GM19395 (cell line): ENCODE results near the gene SLC22A12.

ENCODE experiments used
- ATAC-seq: cut with Tn5 transposase; IDR thresholded peaks from one replicate; pipeline ENCODE4 v1.9.1; 2021; ENCODE audit warnings: mild to moderate bottlenecking, moderate library complexity; ENCODE audit not compliant: unreplicated experiment

The SLC22A12 gene

DNA sequence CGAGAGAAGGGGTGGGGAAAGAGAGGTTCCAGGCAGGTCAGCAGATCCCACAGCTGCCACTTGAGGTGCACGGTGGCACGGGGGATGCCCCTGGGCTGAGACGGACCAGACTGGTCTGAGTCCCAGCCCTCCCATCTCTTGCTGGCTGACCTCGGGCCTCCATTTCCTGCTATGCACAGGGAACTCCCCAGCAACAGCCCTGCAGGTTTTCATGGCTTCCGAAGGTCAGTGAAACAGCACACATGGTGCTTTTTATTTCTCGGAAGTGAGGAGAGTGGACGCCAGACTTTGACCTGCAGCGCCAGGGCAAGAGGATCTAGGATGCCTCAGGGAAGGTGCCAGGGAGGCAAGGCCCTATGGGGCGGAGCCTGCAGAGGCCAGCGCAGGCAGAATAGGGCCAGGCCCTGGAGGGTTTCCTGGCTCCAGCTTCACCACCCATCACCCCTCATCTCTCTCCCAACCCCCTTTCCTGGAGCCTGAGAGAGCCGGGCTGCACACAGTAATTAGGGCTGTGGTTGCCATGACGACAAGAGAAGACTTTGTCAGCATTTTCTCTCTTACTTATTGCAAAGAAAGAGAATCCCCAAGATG is 29.5 kb downstream of the SLC22A12 start:
- ATAC-seq: no peak

DNA sequence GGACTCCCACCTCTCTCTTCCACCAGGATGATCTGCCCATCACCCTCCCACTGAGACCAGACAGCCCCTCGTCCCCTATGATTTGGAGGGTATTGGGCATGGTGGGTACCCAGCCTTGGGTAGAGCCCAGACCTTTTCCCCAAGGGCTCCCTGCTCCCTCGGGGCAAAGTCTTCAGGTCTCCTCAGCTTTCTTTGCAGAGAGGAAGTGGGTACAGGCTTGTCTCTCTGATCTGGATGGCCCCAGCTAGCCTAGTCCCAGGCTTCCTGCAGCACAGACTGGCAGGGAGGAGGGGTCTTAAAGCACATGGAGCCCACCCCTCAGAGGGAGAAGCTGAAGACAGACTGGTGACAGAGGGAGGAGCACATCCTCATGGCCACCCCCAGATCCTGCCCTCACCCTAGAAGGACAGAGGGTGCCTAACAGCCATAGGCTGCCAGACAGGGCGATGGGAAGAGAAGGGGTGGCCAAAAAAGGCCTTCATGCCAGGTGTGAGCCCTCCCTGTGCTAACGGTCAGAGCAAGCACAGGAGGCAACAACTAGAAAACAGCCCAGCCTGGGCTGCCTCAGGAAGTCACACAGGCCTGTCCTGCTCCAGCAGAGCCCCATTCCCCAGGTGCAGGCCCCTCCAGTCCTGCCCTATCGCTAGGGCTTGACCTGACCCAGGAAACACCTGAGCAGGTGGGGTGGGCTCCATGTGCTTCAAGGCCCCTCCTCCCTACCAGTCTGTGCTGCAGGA is 30.4 kb downstream of the SLC22A12 start:
- ATAC-seq: no peak

DNA sequence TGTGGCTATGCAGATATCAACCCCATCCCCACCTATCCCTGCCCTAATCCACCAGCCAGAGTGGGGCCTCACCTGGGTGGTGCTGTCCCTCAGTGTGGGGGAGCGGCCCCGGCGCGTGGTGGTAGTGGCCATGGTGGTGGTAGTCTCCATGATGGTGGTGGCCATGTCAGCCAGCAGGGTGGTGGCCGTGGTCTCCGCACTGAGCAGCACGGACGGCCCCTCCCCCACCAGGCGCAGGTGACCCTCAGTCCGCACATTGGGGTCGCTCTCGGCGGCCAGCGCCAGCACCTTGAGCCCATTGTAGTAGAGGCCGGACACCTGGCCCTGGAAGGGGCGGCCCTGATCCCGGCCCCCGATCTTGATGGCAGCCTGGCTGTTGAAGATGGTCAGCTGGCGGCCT is 31.7 kb downstream of the SLC22A12 start:
- ATAC-seq: no peak

DNA sequence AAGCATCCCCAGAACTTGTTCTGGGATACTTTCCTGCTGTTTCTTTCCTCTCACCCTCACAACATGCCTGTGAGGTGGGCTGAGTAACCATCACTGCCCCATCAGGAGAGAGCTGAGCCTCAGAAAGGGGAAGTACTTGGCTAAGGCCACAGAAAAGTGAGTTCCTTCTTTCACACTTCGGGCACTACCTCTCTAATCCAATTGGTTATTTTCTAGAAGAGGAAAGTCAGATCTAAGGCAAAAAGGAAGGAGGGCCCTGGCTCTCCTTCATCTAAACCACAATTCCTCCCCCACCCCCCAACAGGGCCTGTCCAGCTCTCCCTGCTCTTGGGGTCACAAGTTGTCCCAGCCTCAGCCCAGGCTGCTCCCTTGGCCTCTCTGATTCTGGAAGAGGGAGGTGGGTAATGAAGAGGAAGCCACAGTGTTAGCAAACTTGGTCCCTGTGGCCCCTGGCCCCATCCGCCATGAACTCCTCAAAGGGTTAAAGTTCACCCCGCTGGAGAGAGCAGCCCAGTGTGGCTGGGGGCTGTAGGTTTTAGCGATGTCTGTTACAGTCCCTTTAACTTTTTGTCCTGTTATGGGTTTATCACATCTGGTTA is 34.0 kb downstream of the SLC22A12 start:
- ATAC-seq: no peak

DNA sequence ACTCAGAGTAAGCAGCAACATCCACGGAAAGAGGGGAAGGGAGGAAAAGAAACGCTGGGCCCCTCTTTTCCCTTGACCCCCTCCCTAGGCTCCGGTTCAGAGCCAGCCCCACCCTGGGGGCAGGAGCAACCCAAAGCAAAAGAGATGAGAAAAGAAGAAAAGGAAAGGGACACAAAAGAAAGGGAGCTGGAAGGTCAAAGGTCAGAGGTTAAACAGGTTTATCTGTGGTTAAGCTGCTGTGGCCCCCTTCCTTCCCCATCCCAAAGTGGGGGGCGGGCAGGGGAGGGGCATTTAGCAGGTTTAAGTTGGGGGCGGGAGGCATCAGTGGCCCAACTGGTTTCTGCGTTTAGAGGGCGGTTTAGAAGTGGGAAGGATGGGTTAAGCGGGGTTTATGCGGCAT is 35.6 kb downstream of the SLC22A12 start:
- no peak for ATAC-seq

DNA sequence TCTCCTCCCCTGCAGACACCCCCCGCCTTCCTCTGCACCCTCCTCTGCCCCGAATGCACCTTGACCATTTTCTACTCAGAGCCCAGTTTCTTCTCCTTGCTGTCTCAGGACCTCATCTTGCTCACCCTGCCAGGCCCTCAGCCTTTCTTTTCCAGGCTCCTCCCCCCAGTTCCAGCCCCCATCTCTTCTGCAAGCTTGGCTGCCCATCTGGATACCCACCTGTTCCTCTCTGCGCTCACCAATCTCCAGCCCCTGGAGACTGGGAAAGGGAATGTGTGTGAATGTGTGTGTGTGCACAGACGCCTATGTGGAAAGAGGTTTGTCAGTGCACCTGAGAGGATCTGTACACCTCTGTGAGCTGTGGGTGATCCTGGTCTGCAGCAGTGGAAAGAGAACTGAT is 36.4 kb downstream of the SLC22A12 start:
- no peak for ATAC-seq

DNA sequence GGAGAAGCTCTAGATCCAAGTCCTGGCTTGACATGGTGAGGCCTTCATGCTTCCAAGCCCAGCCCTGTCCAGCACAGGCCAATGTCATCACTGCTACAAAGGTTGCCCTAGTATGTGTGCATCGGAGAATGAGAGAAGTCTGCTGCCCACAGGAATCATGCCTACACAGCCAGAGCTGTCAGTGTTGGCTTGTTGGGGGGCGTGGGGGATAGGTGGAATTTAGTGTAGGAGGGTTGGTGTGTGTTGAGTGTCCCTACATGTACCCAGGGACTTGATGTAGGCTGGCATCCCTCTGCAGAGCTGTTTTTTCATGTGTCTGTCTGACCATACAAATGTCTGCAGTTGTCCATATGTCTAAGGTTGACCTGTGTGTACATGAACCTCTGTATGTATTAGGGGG is 37.6 kb downstream of the SLC22A12 start:
- ATAC-seq: no peak

DNA sequence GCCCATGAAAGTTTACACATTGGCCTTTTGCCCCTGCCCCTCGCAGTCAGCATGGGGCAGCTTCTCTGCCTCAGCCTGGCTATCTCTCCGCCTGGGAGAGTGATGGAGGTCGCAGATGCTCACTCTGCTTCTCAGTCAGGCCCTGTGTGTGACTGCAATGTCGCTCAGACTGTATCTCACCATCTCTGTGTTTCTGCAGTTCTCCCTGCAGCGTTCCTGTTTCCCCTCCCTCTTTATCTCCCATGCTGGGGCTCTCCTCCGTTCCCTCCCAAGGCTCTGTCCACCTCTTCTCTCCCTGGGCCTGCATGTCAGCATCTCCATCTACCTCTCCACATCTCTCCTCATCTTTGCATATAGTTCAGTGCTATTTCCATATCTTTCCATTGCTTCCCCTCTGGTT is 38.1 kb downstream of the SLC22A12 start:
- no peak for ATAC-seq

DNA sequence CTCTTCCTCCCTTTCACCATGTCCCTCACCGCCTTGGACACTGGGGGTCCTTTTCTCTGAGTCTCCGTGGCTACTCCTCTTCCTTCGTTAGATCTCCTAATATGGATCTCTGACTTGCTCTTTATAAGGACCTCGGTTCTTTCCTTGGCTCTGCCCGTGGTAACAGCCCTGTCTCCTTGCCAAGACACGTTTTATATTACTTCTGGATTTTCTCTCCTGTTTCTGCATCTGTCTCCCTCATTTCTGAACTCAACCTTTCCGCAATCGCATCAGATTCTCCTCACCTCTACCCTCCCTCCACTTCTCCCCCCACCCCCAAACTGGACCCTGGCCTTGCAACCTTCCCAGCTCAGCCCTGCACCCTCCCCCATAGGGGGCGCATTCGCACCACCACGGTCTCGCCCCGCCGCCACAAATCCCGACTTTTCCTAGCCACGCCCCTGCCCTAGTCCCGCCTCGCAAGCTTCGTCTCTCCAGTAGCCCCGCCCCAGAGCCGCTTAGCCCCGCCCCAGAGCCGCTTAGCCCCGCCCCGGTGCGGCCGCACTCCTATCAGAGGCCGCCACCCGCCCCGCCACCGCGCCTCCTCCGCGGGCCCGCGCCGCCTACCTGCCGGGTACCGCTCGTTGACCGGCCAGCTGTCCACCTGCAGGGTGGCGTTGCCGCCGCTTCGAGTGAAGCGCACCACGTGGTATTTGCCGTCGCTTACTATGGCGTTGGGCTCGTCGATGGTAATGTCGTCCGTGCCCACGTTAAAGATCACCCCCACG is 39.0 kb downstream of the SLC22A12 start:
- ATAC-seq: no peak

DNA sequence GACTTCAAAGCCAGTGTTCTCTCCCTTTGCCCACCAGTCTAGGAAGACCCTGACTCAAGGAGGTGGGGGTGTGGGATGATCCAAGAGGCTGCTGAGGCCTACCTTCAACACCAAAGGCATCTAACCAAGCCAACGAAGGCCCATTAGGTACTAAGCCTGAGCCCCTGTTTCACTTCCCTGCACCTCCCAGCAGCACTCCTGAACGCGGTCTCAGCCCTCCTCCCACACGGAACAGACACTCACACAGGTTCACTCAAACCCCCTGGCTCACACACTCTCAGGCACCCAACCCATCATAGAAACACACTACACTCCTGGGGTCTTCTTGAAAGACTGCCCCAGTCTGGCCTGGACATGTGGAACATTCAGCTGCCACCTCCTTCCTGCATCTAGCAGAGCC is 40.7 kb downstream of the SLC22A12 start:
- no peak for ATAC-seq

DNA sequence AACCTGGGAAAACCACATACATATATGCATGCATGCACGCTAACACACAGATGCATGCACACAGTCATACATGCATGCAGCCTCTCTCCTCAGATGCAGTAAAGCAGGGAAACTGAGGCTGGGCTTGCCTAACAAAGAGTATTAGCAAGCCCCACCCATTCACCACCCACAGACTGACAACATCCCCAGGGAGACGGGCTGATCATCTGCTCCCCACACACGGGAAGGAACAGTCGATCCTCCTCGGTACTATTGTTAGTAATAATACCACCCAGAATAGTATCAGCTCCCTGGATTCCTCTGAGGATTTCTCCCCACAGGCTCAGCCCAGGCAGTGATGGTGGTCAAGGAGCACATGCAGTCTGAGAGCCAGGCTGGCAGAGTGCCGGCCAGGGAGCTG is 41.2 kb downstream of the SLC22A12 start:
- ATAC-seq: no peak

DNA sequence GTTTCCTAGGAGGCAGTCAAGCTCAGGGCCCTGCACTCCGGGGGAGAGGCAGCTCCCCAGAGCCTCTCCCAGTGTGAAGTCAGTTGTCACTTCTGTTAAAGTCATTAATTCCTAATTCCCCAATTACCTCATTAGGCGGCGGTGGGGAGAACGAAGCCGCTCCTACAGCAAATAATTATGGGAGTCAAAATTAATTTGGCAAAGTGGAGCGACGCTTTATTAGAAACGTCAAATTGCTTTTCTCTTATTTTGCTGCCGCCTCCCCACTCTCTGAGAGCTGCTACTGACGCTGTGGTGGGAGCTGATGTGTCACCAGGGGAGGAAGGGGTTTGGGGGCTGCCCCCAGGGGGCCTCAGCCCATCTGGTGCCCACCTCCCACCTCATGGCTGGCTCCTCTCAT is 41.6 kb downstream of the SLC22A12 start:
- no peak for ATAC-seq

DNA sequence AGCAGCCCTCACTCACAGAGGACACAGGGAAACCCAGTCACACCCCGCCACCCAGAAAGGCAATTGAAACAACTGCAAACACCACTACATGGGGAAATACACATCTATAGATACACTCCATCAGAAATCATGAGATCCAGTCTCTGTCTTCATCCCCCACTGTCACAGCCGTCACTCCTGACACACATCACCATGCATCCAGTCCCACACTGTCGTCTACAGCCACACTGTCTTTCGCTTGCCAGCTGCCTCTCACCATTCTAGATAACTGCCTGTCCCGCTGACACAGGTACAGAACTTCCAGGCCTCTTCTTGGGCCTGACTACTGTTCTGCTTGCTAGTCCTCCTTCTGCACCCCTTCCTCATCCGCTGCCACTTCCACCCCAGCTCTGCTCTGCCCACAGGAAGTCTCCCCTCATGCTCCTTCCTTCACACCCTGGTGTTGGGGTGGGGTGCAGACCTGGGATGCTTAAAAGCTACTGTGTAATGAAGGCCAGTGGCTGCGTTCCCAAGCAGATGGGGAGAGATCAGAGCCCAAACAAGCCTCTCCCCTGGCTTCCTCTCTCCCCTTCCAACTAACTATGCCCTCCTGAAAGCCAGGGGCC is 42.6 kb downstream of the SLC22A12 start:
- ATAC-seq: no peak

DNA sequence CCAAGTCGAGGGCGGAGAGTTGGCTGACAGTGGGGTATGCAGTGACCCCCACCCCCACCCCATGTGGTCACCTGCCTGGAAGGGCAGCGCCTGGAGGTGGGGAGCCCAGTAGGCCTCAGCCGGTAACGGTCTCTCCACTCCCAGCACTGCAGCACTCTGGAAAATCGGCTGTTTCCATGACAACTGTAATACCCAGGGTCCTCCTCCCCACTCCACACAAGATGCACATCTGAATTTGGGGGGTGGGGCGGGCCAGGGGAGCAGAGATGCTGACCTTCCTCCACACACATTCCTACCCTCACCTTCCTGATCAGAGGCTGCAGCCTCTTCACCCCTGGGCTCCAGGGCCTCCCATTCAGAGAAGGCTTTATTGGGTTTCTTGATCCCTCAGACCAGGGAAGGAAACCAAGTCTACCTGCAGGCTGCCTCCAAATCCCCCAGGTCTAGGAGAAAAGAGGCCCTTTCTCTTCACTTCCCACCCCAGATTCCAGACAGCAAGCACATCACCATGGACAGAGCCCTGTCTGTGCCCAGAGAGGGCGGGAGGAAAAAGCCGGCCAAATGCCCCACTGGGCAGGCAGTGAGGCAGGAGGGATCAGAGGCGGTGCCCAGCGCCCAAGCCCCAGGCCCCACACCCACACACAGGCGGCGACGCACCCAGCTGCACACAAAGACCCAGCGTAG is 46.5 kb downstream of the SLC22A12 start:
- ATAC-seq: no peak

DNA sequence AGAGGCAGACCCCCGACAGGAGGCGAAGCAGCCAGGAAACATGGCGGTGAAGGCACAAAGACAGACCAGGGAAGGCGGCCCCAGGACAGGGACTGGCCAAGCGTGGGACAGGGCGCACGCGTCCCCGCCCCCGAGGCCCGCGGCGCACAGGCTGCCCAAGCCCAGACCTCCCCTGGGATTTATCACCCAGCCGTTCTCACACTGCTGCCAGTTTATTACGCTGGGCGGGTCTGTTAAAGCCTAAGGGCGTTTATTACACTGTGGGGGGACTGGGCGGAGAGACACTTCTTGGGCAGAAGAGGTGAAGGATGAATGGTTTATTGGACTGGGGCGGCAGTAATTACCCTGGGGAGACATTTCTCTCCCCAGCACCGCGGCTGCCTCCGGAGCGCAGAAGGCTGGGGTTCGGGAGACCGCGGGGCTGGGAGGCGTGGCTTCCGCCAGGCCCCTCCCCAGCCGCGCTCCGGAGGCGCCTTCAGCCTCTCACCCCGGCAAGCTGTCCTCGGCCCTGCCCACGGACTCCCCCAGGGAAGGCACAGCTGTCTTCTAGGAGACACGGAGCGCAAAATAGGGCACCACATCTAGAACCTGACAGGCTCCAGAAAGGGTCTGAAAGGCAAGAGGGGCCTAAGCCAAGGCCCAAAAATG is 47.1 kb downstream of the SLC22A12 start:
- no peak for ATAC-seq

DNA sequence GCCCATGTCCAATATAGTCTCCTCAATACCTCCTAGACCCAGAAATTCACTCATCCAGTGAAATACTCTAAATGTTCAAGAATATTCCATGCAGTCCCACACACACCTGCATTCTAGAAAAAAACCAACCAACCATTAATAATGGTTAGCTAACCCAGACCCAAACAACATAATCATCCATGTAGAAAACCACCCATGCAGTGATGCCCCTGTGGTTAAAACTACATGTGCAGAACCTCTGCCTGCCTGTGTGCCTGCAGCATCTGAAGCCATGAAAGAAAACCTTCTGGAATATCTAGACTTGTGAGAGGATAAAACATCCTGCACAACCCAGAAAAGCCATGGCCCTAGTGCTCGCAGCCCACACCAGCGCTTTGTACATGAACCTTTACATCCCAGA is 47.8 kb downstream of the SLC22A12 start:
- ATAC-seq: no peak

DNA sequence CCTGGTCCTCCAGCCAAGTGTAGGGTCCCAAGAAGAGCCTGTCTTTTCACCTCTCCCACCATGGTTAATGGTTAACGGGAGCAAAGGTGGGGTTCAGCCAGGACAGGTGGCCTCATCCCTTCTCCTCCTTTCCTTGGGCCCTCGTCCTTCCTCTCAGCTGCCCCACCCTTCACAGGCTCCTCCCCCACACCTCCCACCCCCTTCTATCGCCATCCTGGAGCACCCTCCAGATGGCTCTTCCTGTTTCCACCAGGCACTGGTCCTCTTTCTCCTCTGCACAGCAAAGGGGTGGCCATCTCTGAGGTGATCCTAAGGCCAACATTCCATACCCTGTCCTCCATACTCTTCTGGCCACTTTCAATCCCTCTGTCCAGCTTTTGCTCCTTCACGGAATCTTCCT is 48.9 kb downstream of the SLC22A12 start:
- no peak for ATAC-seq

DNA sequence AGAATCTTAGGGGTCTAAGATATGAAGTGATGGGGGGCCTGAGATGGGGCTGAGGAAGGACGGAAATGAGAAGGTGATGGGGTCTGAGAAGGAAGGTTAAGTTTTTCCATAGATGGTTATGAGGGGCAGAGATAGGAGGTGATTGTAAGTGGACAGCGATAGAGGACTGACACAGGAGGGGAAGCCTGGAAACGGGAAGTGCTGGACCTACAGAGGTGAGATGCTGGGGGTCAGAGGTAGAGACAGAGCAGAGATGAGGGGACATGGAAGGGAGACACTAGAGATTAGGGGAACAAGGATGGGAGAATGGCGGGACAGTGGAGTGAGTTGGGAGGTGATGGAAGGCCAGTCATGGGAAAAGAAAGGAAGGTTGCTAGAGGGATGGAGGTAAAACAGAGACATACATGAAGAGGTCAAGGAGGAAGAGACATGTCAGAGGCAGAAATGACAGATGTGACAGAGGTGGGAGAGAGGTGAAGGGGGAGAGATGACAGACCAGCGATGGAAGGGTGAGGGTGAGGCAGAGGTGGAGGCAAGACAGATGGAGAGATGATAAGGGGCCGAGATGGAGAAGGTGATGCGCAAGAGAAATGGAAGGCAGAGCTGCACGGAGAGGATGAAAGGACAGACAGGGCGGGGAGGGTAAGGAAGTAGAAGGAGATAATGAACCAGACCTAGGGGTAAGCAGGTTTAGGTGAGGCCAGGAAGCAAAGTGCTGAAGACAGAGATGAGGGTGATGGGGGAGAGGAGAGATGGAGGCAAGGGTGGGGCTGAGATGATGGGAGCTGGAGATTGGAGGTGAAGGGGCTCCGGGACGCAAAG is 50.8 kb downstream of the SLC22A12 start:
- no peak for ATAC-seq

DNA sequence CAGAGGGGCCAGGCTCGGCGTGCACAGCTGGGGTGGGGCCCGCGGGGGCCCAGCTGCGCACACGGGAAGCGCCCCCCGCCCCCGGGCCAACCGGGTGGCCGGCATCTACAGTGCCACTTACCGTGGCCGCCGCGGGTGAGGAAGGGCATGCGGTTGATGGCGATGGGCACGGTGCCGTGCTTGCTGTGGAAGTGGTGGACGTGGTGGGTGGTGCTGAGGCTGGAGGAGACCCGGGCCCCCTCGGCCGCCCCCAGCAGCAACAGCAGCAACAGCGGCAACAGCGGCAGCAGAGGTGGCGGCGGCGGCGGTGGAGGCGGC is 51.4 kb downstream of the SLC22A12 start:
- no peak for ATAC-seq

DNA sequence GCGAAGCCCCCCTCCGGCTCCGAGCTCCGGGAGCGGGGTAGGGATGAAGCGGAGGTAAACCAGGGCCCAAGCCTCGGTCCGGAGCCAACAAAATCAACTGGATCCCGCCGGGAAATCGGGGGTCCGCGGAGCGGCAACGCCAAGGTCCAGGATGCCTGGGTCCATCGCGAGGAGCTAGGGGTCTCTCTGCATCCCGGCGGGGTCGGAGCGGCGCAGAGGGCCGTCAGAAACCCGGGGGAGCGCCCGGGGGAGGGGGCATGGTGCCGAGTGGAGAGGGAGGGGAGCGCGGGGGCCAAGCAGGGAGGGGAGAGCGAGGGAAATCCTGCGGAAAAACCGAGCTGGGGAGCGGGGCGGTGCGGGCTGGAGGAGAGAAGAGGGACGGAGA is 51.8 kb downstream of the SLC22A12 start:
- ATAC-seq: no peak
